Uterus (tissue), 2 donors: ENCODE results near the gene LSS.

Source experiments
- POLR2A ChIP-seq, 2 donors: fragments of 450-650 bp; IDR thresholded peaks; one replicate each; pipeline ENCODE4 v1.6.1; 2016; ENCODE audit warnings: antibody characterized with exemption in 2 of 2, mild to moderate bottlenecking in 1 of 2, moderate library complexity in 1 of 2
- TF ChIP-seq, protein P1 (sequence below), 4 experiments: fragments of 200-600 bp in 2 of 4; fragments of 450-650 bp in 2 of 4; sonication (generic) in 2 of 4; IDR thresholded peaks; one replicate each; pipeline ENCODE4 v1.5.1; 2016 to 2019; ENCODE audit warnings: antibody characterized with exemption in 4 of 4, mild to moderate bottlenecking in 2 of 4, moderate library complexity in 1 of 4

DNA sequence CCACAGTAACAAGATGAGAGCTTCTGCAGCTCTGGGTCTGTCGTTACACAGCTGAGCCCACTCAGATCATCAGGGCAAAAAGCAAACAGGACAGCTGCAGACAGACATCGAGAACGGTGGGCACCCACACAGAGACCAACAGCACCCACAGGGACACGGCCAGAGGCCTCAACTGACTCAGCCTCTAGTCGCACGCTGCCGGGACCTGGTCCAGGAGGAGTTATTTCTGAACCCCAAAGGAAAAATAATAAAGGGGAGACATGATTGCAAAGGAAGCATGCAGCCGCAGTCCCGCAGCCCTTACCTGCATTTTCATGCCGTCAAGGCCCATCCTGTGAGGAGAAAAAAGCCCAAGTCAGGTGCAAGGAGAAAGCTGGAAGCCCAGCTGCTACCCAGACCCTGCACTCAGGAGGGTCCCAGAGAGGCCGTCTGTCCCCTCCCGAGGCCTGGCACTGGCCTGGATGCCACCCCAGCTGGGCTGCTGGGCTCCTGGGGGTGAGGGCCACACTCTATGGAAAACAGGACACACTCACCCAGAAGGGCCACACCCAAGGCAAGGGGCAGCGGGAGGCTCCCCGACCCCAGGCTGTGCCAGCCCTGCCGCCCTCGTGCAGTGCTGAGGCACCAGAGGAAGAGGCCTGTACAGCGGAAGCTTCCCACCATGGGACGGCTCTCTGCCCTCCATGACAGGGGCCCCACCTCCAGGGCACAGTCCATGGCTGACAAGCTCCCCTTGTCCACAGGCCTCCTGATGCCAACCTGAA lies 15.7 kb downstream of the LSS start:
- TF ChIP-seq, protein P1, sequence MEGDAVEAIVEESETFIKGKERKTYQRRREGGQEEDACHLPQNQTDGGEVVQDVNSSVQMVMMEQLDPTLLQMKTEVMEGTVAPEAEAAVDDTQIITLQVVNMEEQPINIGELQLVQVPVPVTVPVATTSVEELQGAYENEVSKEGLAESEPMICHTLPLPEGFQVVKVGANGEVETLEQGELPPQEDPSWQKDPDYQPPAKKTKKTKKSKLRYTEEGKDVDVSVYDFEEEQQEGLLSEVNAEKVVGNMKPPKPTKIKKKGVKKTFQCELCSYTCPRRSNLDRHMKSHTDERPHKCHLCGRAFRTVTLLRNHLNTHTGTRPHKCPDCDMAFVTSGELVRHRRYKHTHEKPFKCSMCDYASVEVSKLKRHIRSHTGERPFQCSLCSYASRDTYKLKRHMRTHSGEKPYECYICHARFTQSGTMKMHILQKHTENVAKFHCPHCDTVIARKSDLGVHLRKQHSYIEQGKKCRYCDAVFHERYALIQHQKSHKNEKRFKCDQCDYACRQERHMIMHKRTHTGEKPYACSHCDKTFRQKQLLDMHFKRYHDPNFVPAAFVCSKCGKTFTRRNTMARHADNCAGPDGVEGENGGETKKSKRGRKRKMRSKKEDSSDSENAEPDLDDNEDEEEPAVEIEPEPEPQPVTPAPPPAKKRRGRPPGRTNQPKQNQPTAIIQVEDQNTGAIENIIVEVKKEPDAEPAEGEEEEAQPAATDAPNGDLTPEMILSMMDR (IDR thresholded peaks at IDR 0.05) = no peak
- no peak for TF ChIP-seq POLR2A (IDR thresholded peaks at IDR 0.05)
